ENCODE data around the gene TANK.

DNA sequence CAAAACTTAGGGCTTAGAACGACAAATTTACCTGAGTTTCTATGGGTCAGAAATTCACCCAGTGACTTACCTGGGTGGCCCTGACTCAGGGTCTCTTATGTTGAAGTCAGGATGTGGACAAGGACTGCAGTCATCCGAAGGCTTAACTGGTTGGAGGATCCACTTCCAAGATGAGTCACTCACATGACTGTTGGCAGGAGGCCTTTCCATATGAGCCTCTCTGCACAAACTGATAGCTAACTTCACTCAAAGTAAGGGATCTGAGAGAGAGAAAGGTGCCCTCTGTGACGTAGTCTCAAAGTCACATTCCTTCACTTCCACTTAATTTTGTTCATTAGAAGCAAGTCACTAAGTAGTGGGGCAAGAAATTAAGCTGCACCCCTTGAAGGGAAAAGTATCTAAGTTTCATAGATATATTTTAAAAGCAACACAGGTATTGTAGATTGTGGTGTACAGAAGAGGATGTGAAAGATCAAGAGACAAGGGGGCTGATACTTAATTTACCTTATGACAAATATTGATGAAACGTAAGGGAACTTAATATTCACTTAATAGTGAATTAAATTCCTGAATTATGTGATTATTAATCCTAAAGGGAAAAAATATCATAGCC lies 48.4 kb downstream of the TANK start:
- TF ChIP-seq CTCF (IDR thresholded peaks at IDR 0.05) (no peak), EP300 (IDR thresholded peaks at IDR 0.05) (no peak)
